ENCODE measurements around the gene AQP1.

Gene AQP1

GRCh38 chr7:30907527-30908267, 4.0 kb upstream of the AQP1 start:
- no peak for DNase-seq

- DNase-seq, result no peak
Measured at GRCh38 chr7:30908681-30909080, 3.0 kb upstream of the AQP1 start.

GRCh38 chr7:30909431-30909830, 2.2 kb upstream of the AQP1 start:
- no peak for DNase-seq

- no peak for DNase-seq
Measured at GRCh38 chr7:30910411-30911073, 1.1 kb upstream of the AQP1 start.

- DNase-seq, result no peak
Measured at GRCh38 chr7:30911133-30911532, 520 bp upstream of the AQP1 start.

GRCh38 chr7:30912021-30912730, 523 bp downstream of the AQP1 start:
- no peak for DNase-seq

GRCh38 chr7:30912731-30912985, 1.0 kb downstream of the AQP1 start:
- DNase-seq, result no peak

GRCh38 chr7:30912986-30913811, 1.5 kb downstream of the AQP1 start:
- DNase-seq, result no peak

GRCh38 chr7:30913821-30914515, 2.3 kb downstream of the AQP1 start:
- no peak for DNase-seq

- no peak for DNase-seq
Measured at GRCh38 chr7:30914596-30914995, 2.9 kb downstream of the AQP1 start.

GRCh38 chr7:30915005-30915601, 3.5 kb downstream of the AQP1 start:
- DNase-seq, result no peak

- no peak for DNase-seq
Measured at GRCh38 chr7:30915751-30916150, 4.1 kb downstream of the AQP1 start.

GRCh38 chr7:30916255-30916654, 4.6 kb downstream of the AQP1 start:
- no peak for DNase-seq

- no peak for DNase-seq
Measured at GRCh38 chr7:30916767-30917166, 5.1 kb downstream of the AQP1 start.

GRCh38 chr7:30917216-30917893, 5.7 kb downstream of the AQP1 start:
- DNase-seq, result no peak

GRCh38 chr7:30918676-30919075, 7.0 kb downstream of the AQP1 start:
- DNase-seq, result no peak

GRCh38 chr7:30920021-30920583, 8.4 kb downstream of the AQP1 start:
- no peak for DNase-seq

GRCh38 chr7:30920584-30921539, 9.2 kb downstream of the AQP1 start:
- no peak for DNase-seq

- no peak for DNase-seq
Measured at GRCh38 chr7:30921540-30922401, 10.1 kb downstream of the AQP1 start.
